ENCODE measurements around the gene RSPH6A.

The RSPH6A gene

GRCh38 chr19:45766296-45766868 is 48.7 kb downstream of the RSPH6A start:
- Histone ChIP-seq H3K9ac (no peak overlapping the region), H3K4me2 (peak overlapping the region in 5 of 11 experiments; percentile 87 to 100 (median 99); a peak in 4 of 22 replicates), H3K27ac (no peak overlapping the region), H3K9me3 (replicated peaks in 1 of 11) (no peaks in the 10 kb centered on the region), H4K20me1 (peaks cover 6 to 47% (median 7%) of the 10 kb centered on the region in 11 experiments; a peak in 20 of 22 replicates), H3K27me3 (peaks cover 14 to 27% (median 20%) of the 10 kb centered on the region in 11 experiments), H3K4me1 (peaks cover 9 to 74% (median 61%) of the 10 kb centered on the region in 10 experiments), H3K4me3 (no peak overlapping the region), H3K36me3 (peaks cover 0 to 4% (median 0%) of the 10 kb centered on the region in 11 experiments; a peak in 2 of 22 replicates)
- TF ChIP-seq Cebpa-rat (IDR thresholded peaks at IDR 0.05), result no peak

- Histone ChIP-seq H3K27me3 (peaks cover 14 to 22% (median 19%) of the 10 kb centered on the region in 11 experiments), H3K4me2 (no peak overlapping the region), H3K9me3 (replicated peaks in 1 of 11) (no peaks in the 10 kb centered on the region), H3K27ac (no peak overlapping the region), H3K4me3 (no peak overlapping the region), H3K36me3 (no peaks in the 10 kb centered on the region), H3K9ac (no peak overlapping the region), H4K20me1 (peaks cover under 1 to 41% (median 4%) of the 10 kb centered on the region in 11 experiments; a peak in 16 of 22 replicates), H3K4me1 (peaks cover 9 to 68% (median 55%) of the 10 kb centered on the region in 10 experiments)
- no peak for TF ChIP-seq Cebpa-rat (IDR thresholded peaks at IDR 0.05)
These were observed 49.3 kb downstream of the RSPH6A start for GRCh38 chr19:45765702-45766295.

GRCh38 chr19:45764945-45765701 is 50.0 kb downstream of the RSPH6A start:
- Histone ChIP-seq H3K36me3 (no peaks in the 10 kb centered on the region), H3K9ac (no peak overlapping the region), H3K27me3 (peaks cover 14 to 21% (median 19%) of the 10 kb centered on the region in 11 experiments), H3K27ac (no peak overlapping the region), H3K9me3 (replicated peaks in 1 of 11) (no peaks in the 10 kb centered on the region), H3K4me1 (peaks cover 9 to 64% (median 53%) of the 10 kb centered on the region in 10 experiments), H3K4me3 (no peak overlapping the region), H4K20me1 (peaks cover 0 to 38% (median 4%) of the 10 kb centered on the region in 11 experiments; a peak in 8 of 22 replicates), H3K4me2 (peak overlapping the region in 2 of 11 experiments; percentile 1 to 9; a peak in 4 of 22 replicates)
- no peak for TF ChIP-seq Cebpa-rat (IDR thresholded peaks at IDR 0.05)

GRCh38 chr19:45764475-45764874 is 50.6 kb downstream of the RSPH6A start:
- TF ChIP-seq Cebpa-rat (IDR thresholded peaks at IDR 0.05), result no peak
- Histone ChIP-seq H3K9ac (no peak overlapping the region), H3K4me1 (peaks cover 9 to 59% (median 47%) of the 10 kb centered on the region in 10 experiments), H3K27ac (no peak overlapping the region), H3K4me3 (no peak overlapping the region), H3K4me2 (peak overlapping the region in 6 of 11 experiments; percentile 14 to 66 (median 41); a peak in 7 of 22 replicates), H3K9me3 (replicated peaks in 1 of 11) (no peaks in the 10 kb centered on the region), H3K36me3 (no peaks in the 10 kb centered on the region), H4K20me1 (peaks cover 0 to 38% (median 0%) of the 10 kb centered on the region in 11 experiments; a peak in 5 of 22 replicates), H3K27me3 (peaks cover 14 to 21% (median 19%) of the 10 kb centered on the region in 11 experiments)

- Histone ChIP-seq H3K9ac (no peak overlapping the region), H3K27ac (no peak overlapping the region), H3K27me3 (peaks cover 14 to 21% (median 19%) of the 10 kb centered on the region in 11 experiments), H3K4me3 (no peak overlapping the region), H3K4me2 (peak overlapping the region in 5 of 11 experiments; percentile 48 to 66 (median 60); a peak in 6 of 22 replicates), H4K20me1 (peaks cover 0 to 38% (median 0%) of the 10 kb centered on the region in 11 experiments; a peak in 5 of 22 replicates), H3K36me3 (no peaks in the 10 kb centered on the region), H3K4me1 (peaks cover 9 to 59% (median 47%) of the 10 kb centered on the region in 10 experiments), H3K9me3 (replicated peaks in 1 of 11) (no peaks in the 10 kb centered on the region)
- TF ChIP-seq Cebpa-rat (IDR thresholded peaks at IDR 0.05), result no peak
These were observed 51.3 kb downstream of the RSPH6A start for GRCh38 chr19:45763691-45764294.

GRCh38 chr19:45762870-45763631 is 52.1 kb downstream of the RSPH6A start:
- H3K4me3 ChIP-seq, result no peak overlapping the region
- H3K27ac ChIP-seq, result no peak overlapping the region
- TF ChIP-seq Cebpa-rat (IDR thresholded peaks at IDR 0.05), result no peak
- H3K36me3 ChIP-seq, result no peaks in the 10 kb centered on the region
- H3K4me2 ChIP-seq, result peak overlapping the region in 7 of 11 experiments; percentile 22 to 66 (median 59); a peak in 12 of 22 replicates
- peaks cover 9 to 17% (median 14%) of the 10 kb centered on the region in 11 experiments for H3K27me3 ChIP-seq
- H3K4me1 ChIP-seq, result peaks cover 6 to 55% (median 44%) of the 10 kb centered on the region in 10 experiments
- no peaks in the 10 kb centered on the region for H3K9me3 ChIP-seq (replicated peaks in 1 of 11)
- peaks cover 0 to 36% (median 0%) of the 10 kb centered on the region in 11 experiments; a peak in 5 of 22 replicates for H4K20me1 ChIP-seq
- H3K9ac ChIP-seq, result peak overlapping the region in 1 of 11 experiments; percentile 5; a peak in 1 of 22 replicates

GRCh38 chr19:45761714-45762113 is 53.4 kb downstream of the RSPH6A start:
- peak overlapping the region in 9 of 11 experiments; percentile 22 to 66 (median 59); a peak in 18 of 22 replicates for H3K4me2 ChIP-seq
- peaks cover 0 to 22% (median 0%) of the 10 kb centered on the region in 11 experiments; a peak in 5 of 22 replicates for H4K20me1 ChIP-seq
- H3K27me3 ChIP-seq, result peaks cover 0 to 7% (median 1%) of the 10 kb centered on the region in 11 experiments; a peak in 9 of 22 replicates
- H3K4me3 ChIP-seq, result no peak overlapping the region
- H3K36me3 ChIP-seq, result no peaks in the 10 kb centered on the region
- peak overlapping the region in 1 of 11 experiments; percentile 22; a peak in 1 of 22 replicates for H3K9ac ChIP-seq
- TF ChIP-seq Cebpa-rat (IDR thresholded peaks at IDR 0.05), result no peak
- H3K9me3 ChIP-seq (replicated peaks in 1 of 11), result no peaks in the 10 kb centered on the region
- peaks cover 0 to 42% (median 34%) of the 10 kb centered on the region in 10 experiments; a peak in 16 of 20 replicates for H3K4me1 ChIP-seq
- H3K27ac ChIP-seq, result no peak overlapping the region

GRCh38 chr19:45758921-45759320 is 56.2 kb downstream of the RSPH6A start:
- no peak overlapping the region for H3K4me2 ChIP-seq
- no peaks in the 10 kb centered on the region for H3K36me3 ChIP-seq
- H3K4me1 ChIP-seq, result peaks cover 0 to 30% (median 24%) of the 10 kb centered on the region in 10 experiments; a peak in 16 of 20 replicates
- H3K27me3 ChIP-seq, result no peaks in the 10 kb centered on the region; a peak in 1 of 22 replicates
- no peak for TF ChIP-seq Cebpa-rat (IDR thresholded peaks at IDR 0.05)
- H3K4me3 ChIP-seq, result no peak overlapping the region
- H3K9me3 ChIP-seq (replicated peaks in 1 of 11), result no peaks in the 10 kb centered on the region
- H4K20me1 ChIP-seq, result peaks cover 0 to 6% (median 0%) of the 10 kb centered on the region in 11 experiments; a peak in 2 of 22 replicates
- H3K27ac ChIP-seq, result no peak overlapping the region
- 0 out of 22 replicates have a peak overlapping the region, but pooled peaks of 1 of the 11 experiments have one; percentile 16 for H3K9ac ChIP-seq

All from BLaER1 treated with 17β-estradiol and CSF1 and Interleukin-3, amounts not matched to agents 10 nM and 100 nM (cell line).